Loucy (cell line): ENCODE measurements around the gene TMC2.

Source experiments
- H2AFZ ChIP-seq: fragments of 200-600 bp; sonication (generic); 2 replicates; pipeline ENCODE4 v1.6.0; 2016; ENCODE audit warnings: antibody characterized with exemption, mild to moderate bottlenecking, low read length, moderate library complexity
- H3F3A ChIP-seq: fragments of 200-600 bp; 2 replicates; pipeline ENCODE4 v1.6.0; 2016; ENCODE audit warnings: antibody characterized with exemption, low read depth, mild to moderate bottlenecking
- H3K27me3 ChIP-seq: fragments of 200-600 bp; sonication (generic); 2 replicates; pipeline ENCODE4 v1.6.1; 2014; ENCODE audit warnings: low read length, mild to moderate bottlenecking; ENCODE audit not compliant: insufficient read depth, poor library complexity, severe bottlenecking
- H3K36me3 ChIP-seq: fragments of 200-600 bp; sonication (generic); 2 replicates; pipeline ENCODE4 v1.6.1; 2016; ENCODE audit warnings: low read length; ENCODE audit not compliant: insufficient read depth
- H3K4me1 ChIP-seq: fragments of 200-600 bp; sonication (generic); 2 replicates; pipeline ENCODE4 v1.5.1; 2014; ENCODE audit warnings: low read length, mild to moderate bottlenecking; ENCODE audit not compliant: insufficient read depth, poor library complexity, severe bottlenecking
- H3K4me2 ChIP-seq: fragments of 200-600 bp; sonication (generic); 2 replicates; pipeline ENCODE4 v1.6.0; 2014; ENCODE audit warnings: antibody characterized with exemption, low read length, low read depth, mild to moderate bottlenecking; ENCODE audit not compliant: poor library complexity, severe bottlenecking
- H3K4me3 ChIP-seq: fragments of 200-600 bp; sonication (generic); 2 replicates; pipeline ENCODE4 v1.5.1; 2014; ENCODE audit warnings: low read length, mild to moderate bottlenecking, mixed read lengths; ENCODE audit not compliant: poor library complexity, severe bottlenecking
- H3K79me2 ChIP-seq: fragments of 200-600 bp; sonication (generic); 2 replicates; pipeline ENCODE4 v1.6.1; 2014; ENCODE audit warnings: low read length; ENCODE audit not compliant: insufficient read depth
- H3K9ac ChIP-seq: fragments of 200-600 bp; sonication (generic); 2 replicates; pipeline ENCODE4 v1.6.0; 2014; ENCODE audit warnings: mild to moderate bottlenecking, low read depth, low read length, moderate library complexity; ENCODE audit not compliant: poor library complexity, severe bottlenecking
- H3K9me2 ChIP-seq: fragments of 200-600 bp; sonication (generic); replicated peaks from 2 replicates; pipeline ENCODE4 v1.6.1; 2016; ENCODE audit warnings: low read depth, low read length, mixed read lengths
- H3K9me3 ChIP-seq: fragments of 200-600 bp; sonication (generic); 2 replicates; pipeline ENCODE4 v1.6.1; 2014; ENCODE audit warnings: mild to moderate bottlenecking, antibody characterized with exemption, low read length, low read depth; ENCODE audit not compliant: insufficient read depth
- H4K20me1 ChIP-seq: fragments of 200-600 bp; sonication (generic); 2 replicates; pipeline ENCODE4 v1.6.0; 2014; ENCODE audit warnings: antibody characterized with exemption, low read length, mild to moderate bottlenecking; ENCODE audit not compliant: insufficient read depth, poor library complexity, severe bottlenecking
- CTCF ChIP-seq: fragments of 200-600 bp; sonication (generic); conservative IDR thresholded peaks from 2 replicates; pipeline ENCODE4 v1.5.1; 2014; ENCODE audit warnings: mild to moderate bottlenecking, antibody characterized with exemption, low read length
- EZH2phosphoT487 ChIP-seq: fragments of 200-600 bp; IDR thresholded peaks from 2 replicates; pipeline ENCODE4 v1.6.1; 2018; ENCODE audit warnings: antibody characterized with exemption, mild to moderate bottlenecking, moderate library complexity, borderline replicate concordance

The TMC2 gene

DNA sequence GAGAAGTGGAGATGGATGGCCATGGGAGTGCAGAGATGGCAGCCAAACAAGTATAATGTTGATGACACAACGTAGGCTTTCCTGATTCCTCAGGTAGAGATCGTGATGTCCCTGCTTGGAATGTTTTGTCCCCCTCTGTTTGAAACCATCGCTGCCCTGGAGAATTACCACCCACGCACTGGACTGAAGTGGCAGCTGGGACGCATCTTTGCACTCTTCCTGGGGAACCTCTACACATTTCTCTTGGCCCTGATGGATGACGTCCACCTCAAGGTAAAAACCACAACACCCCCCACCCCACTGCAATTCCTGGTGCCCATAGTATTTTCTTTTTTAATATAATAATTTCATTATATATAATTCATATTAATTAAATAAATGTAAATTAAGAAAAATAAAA lies 74.0 kb downstream of the TMC2 start:
- H3K4me1 ChIP-seq: no peaks in the 10 kb centered on the region
- no peaks in the 10 kb centered on the region for H3K27me3 ChIP-seq
- no peak overlapping the region for H3K4me3 ChIP-seq
- H3K36me3 ChIP-seq: no peaks in the 10 kb centered on the region
- H3K9ac ChIP-seq: no peak overlapping the region
- H3K9me2 ChIP-seq: no peaks in the 10 kb centered on the region
- no peaks in the 10 kb centered on the region for H4K20me1 ChIP-seq
- no peak overlapping the region for H3K4me2 ChIP-seq
- H2AFZ ChIP-seq: no peak overlapping the region
- H3K79me2 ChIP-seq: no peaks in the 10 kb centered on the region
- H3F3A ChIP-seq: no peaks in the 10 kb centered on the region
- H3K9me3 ChIP-seq: peaks cover 6% of the 10 kb centered on the region; the same call in 1 of the 2 replicates
- TF ChIP-seq EZH2phosphoT487 (no peak), CTCF (no peak)

DNA sequence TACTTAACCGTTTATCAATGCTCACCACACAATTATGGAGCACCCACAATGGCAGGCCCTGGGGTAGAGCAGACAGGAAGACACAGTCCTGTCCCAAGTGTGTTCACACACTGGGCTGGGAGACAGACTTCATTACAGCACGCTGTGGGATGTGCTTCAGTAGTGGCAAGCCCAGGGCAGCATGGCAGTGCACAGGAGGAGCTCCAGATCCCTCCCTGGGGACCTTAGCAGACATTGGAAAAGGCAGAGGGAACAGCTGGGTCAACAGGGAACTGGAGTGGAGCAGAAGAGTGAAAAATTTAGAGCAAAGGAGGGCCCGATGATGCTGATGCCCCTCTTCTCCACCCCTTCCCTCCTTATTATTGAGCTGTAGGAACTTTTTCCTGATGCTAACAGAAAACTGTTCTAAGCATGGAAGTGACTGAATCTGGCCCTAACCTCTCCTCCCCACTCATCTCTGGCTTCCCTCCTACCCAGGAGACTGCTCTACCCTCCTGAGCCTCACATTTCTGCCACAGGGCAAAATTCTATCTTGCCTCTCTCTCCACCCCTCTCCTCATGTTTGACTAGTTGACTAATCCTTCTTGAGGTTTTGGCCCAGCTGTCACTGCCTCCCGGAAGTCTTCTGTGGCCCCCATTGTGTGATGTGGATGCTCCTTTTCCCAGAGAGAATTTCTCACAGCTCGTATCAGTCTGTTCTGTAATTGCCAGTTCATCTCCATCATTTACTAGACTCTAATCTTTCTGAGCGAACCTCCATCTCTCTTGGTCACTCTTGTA lies 74.8 kb downstream of the TMC2 start:
- H2AFZ ChIP-seq: no peak overlapping the region
- no peak overlapping the region for H3K4me3 ChIP-seq
- H3F3A ChIP-seq: no peaks in the 10 kb centered on the region
- no peak overlapping the region for H3K9ac ChIP-seq
- H3K79me2 ChIP-seq: no peaks in the 10 kb centered on the region
- TF ChIP-seq EZH2phosphoT487 (no peak), CTCF (no peak)
- H3K4me1 ChIP-seq: no peaks in the 10 kb centered on the region
- H4K20me1 ChIP-seq: no peaks in the 10 kb centered on the region
- H3K4me2 ChIP-seq: no peak overlapping the region
- H3K27me3 ChIP-seq: no peaks in the 10 kb centered on the region
- H3K9me3 ChIP-seq: peaks cover 6% of the 10 kb centered on the region; the same call in 1 of the 2 replicates
- no peaks in the 10 kb centered on the region for H3K9me2 ChIP-seq
- no peaks in the 10 kb centered on the region for H3K36me3 ChIP-seq

DNA sequence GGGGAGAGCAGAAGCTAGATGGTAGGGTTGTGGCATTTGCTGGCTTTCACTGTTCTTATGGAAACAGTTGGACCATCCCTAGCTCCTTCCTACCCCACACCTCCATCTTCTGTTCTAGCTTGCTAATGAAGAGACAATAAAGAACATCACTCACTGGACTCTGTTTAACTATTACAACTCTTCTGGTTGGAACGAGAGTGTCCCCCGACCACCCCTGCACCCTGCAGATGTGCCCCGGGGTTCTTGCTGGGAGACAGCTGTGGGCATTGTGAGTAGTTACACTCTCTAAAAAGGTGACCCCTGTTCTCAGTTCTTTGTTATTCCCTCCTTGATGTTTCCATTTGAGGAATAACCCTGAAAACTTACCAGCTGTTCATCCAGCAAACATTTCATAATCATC lies 75.7 kb downstream of the TMC2 start:
- Histone ChIP-seq H3F3A (no peaks in the 10 kb centered on the region), H2AFZ (no peak overlapping the region), H3K4me3 (no peak overlapping the region), H3K4me1 (no peaks in the 10 kb centered on the region), H3K36me3 (no peaks in the 10 kb centered on the region), H3K27me3 (no peaks in the 10 kb centered on the region), H3K9me2 (no peaks in the 10 kb centered on the region), H3K79me2 (no peaks in the 10 kb centered on the region), H3K9me3 (peaks cover 4% of the 10 kb centered on the region; the same call in 1 of the 2 replicates), H4K20me1 (no peaks in the 10 kb centered on the region), H3K4me2 (no peak overlapping the region), H3K9ac (no peak overlapping the region)
- no peak for TF ChIP-seq CTCF
- no peak for TF ChIP-seq EZH2phosphoT487
